HEK293T (cell line): ENCODE measurements around the gene CTU2.

ENCODE experiments used
- CTCF ChIA-PET: fragments of 350-600 bp; formaldehyde crosslinking; extraction: SDS; loops from one replicate; lab custom pipeline; 2021; ENCODE audit warnings: antibody characterized with exemption, inconsistent platforms; lab: Yijun Ruan, JAX
- POLR2A ChIA-PET: fragments of 350-600 bp; formaldehyde crosslinking; extraction: SDS; loops from one replicate; lab custom pipeline; 2020; ENCODE audit warnings: antibody characterized with exemption, inconsistent platforms; lab: Yijun Ruan, JAX
- DNase-seq: peaks from one replicate; pipeline ENCODE4 v3.0.0; 2012; ENCODE audit warnings: mixed read lengths; ENCODE audit errors: extremely low spot score
- ARNT ChIP-seq: fragments of 450-650 bp; IDR thresholded peaks from 2 replicates; pipeline ENCODE4 v1.6.1; 2017; ENCODE audit warnings: mild to moderate bottlenecking
- BHLHE40 ChIP-seq: fragments of 450-650 bp; IDR thresholded peaks from 2 replicates; pipeline ENCODE4 v1.6.1; 2016; ENCODE audit warnings: mild to moderate bottlenecking, moderate library complexity, borderline replicate concordance
- CTBP1 ChIP-seq: fragments of 450-650 bp; IDR thresholded peaks from 2 replicates; pipeline ENCODE4 v1.6.1; 2016; ENCODE audit warnings: borderline replicate concordance
- ELF4 ChIP-seq: fragments of 450-650 bp; IDR thresholded peaks from 2 replicates; pipeline ENCODE4 v1.6.1; 2017; ENCODE audit warnings: antibody characterized with exemption
- FOXA1 ChIP-seq: fragments of 450-650 bp; IDR thresholded peaks from 2 replicates; pipeline ENCODE4 v1.6.1; 2016; ENCODE audit warnings: mild to moderate bottlenecking
- FOXK2 ChIP-seq: fragments of 450-650 bp; IDR thresholded peaks from 2 replicates; pipeline ENCODE4 v1.6.1; 2016; ENCODE audit warnings: mild to moderate bottlenecking
- FOXM1 ChIP-seq: fragments of 450-650 bp; IDR thresholded peaks from 2 replicates; pipeline ENCODE4 v1.6.1; 2017; ENCODE audit warnings: mild to moderate bottlenecking, borderline replicate concordance
- HDGF ChIP-seq: fragments of 450-650 bp; IDR thresholded peaks from 2 replicates; pipeline ENCODE4 v1.6.1; 2017; ENCODE audit warnings: antibody characterized with exemption, borderline replicate concordance
- L3MBTL2 ChIP-seq: fragments of 450-650 bp; conservative IDR thresholded peaks from 2 replicates; pipeline ENCODE4 v1.6.1; 2016; ENCODE audit warnings: mild to moderate bottlenecking
- LEF1 ChIP-seq: fragments of 450-650 bp; IDR thresholded peaks from 2 replicates; pipeline ENCODE4 v1.6.1; 2017; ENCODE audit warnings: mild to moderate bottlenecking, borderline replicate concordance
- NFRKB ChIP-seq: fragments of 450-650 bp; IDR thresholded peaks from 2 replicates; pipeline ENCODE4 v1.6.1; 2016; ENCODE audit warnings: mild to moderate bottlenecking, moderate library complexity
- SP1 ChIP-seq: fragments of 450-650 bp; IDR thresholded peaks from 2 replicates; pipeline ENCODE4 v1.6.1; 2017
- SUZ12 ChIP-seq: fragments of 450-650 bp; IDR thresholded peaks from 2 replicates; pipeline ENCODE4 v1.6.1; 2016; ENCODE audit warnings: mild to moderate bottlenecking
- TARDBP ChIP-seq: fragments of 450-650 bp; IDR thresholded peaks from 2 replicates; pipeline ENCODE4 v1.6.1; 2016
- ZNF384 ChIP-seq: fragments of 450-650 bp; IDR thresholded peaks from 2 replicates; pipeline ENCODE4 v1.6.1; 2016
- TF ChIP-seq, protein P1 (sequence below): fragments of 450-650 bp; IDR thresholded peaks from 2 replicates; pipeline ENCODE4 v1.6.1; 2016

Gene CTU2

DNA sequence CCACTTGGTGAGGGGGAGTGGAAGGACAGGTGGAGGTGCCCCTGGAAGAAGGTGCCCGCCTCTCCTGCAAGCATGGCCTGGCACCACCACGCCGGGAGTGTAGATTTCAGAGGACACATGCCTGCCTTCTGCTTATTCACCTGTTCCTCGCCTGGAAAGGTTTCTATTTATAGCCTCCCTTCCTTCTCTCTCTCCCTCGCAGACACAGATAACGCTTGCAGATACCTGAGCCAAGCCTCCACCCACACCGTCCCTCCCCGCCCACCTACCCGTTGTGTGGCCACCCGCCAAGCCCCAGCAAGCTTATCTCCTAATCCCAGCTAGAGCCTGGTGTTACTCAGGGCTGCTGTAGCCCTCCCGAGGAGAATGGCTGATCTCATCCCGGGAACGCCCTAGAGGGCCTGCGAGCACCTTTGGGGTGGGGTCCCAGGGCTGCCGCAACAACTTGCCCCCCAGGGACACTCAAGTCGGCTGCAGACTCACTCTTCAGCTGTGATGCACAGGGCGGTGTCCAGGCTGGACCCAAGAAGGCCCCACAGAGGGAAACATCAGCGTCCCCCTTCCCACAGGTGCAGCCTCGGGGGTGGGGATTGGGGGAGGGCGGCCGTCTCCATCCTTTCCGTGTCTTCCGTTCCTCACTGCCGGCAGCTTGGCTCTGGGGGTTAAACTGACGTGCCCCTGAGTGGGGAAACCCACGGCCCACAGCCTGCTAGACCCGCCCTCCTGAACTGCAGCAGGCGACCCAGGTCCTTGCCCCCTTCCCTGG is 18.1 kb upstream of the CTU2 start:
- DNase-seq = no peak
- POLR2A ChIA-PET = interaction anchor here (1.0 to 1.9 kb wide), 2 partner anchors 17 to 19 kb away, joined by 4 to 7 read pairs; no protein-coding TSS in a partner anchor
- TF ChIP-seq BHLHE40 (no peak), L3MBTL2 (no peak), FOXM1 (no peak), LEF1 (no peak), TARDBP (no peak), FOXK2 (no peak), ZNF384 (no peak), FOXA1 (no peak), ELF4 (no peak), HDGF (no peak), SUZ12 (no peak), SP1 (no peak), NFRKB (no peak), ARNT (no peak), CTBP1 (no peak)
- TF ChIP-seq, protein P1, sequence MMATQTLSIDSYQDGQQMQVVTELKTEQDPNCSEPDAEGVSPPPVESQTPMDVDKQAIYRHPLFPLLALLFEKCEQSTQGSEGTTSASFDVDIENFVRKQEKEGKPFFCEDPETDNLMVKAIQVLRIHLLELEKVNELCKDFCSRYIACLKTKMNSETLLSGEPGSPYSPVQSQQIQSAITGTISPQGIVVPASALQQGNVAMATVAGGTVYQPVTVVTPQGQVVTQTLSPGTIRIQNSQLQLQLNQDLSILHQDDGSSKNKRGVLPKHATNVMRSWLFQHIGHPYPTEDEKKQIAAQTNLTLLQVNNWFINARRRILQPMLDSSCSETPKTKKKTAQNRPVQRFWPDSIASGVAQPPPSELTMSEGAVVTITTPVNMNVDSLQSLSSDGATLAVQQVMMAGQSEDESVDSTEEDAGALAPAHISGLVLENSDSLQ = no peak
- CTCF ChIA-PET = interaction anchor here (0.6 kb wide), 1 partner anchor 69 kb away, joined by 3 read pairs; no protein-coding TSS in a partner anchor

DNA sequence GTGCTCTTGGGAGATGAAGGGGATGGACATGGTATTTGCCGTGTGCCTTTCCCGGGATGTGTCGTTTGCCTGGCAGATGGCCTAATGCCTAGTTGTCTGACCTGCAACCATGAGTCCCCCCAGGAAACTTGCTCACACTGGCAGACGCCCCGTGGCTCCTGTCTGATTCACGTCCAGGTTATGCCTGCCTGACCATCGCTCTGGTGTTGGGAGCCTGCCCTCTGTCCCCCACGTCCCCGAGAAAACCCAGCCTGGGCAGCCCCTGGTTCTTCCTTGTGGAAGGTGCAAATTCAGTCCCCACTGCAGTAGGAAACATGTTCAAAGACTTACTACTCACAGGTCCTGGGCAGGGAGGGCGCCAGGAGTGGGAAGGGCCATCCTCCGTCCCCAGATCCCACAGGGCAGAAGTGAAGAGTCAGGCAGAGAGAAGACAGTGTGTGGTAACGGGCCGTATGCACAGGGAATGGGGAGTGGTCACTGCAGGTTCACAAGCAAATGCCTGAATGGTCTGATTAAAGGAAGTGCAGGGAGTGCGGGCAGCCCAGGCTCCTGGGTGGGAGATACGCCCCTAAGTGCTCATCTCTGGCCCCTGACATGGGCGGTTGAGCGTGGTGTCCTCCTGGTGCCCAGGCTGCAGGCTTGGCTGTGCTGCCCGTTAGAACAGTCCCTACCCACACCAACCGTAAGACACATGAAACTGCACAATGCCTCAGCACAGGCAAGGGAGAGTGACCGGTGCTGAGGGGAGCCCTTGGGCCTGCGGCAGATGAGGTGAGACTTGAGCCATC is 15.8 kb upstream of the CTU2 start:
- CTCF ChIA-PET = no interaction called here
- no peak for DNase-seq
- TF ChIP-seq FOXK2 (no peak), TARDBP (no peak), SUZ12 (no peak), L3MBTL2 (no peak), NFRKB (no peak), FOXA1 (no peak), SP1 (no peak), ZNF384 (no peak), ELF4 (no peak), CTBP1 (no peak), HDGF (no peak), ARNT (no peak), BHLHE40 (no peak), LEF1 (no peak), FOXM1 (no peak)
- TF ChIP-seq, protein P1 = no peak
- POLR2A ChIA-PET = no interaction called here

DNA sequence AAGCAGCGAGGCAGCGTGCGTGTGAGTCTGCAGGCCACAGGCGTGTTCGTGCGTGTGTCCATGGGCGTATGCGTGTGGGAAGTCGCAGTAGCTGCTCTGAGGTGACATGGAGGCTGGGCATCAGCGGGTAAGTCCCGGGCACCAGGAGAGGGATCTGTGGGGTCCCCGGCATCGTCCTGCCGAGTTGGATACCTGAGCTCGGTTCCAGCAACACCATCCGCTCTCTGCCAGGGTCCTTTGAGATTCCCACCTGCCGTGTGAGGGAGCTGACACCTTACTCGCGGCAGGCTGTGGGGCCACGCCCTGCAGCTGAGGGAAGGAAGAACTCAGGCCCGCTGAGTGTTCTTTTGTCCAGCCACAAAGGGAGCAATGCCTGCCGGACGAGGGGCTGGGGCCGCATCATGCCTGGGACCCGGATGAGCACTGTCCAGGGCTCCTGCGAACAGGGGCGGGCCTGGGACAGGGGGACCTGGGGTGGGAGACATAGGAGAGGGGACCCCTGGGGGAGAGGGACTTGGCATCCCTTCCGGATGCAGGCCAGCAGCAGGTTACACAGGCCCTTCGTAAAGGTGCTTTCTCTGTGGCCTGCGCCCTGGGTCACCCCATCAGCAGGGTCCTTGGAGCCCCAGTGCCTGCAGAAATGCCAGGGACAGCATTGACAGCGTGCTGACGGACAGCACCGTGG is 15.0 kb upstream of the CTU2 start:
- TF ChIP-seq L3MBTL2 (no peak), FOXA1 (no peak), FOXM1 (no peak), HDGF (no peak), ARNT (no peak), ELF4 (no peak), CTBP1 (no peak), SUZ12 (no peak), TARDBP (no peak), NFRKB (no peak)
- CTCF ChIA-PET = no interaction called here
- POLR2A ChIA-PET = no interaction called here
- no peak for DNase-seq

DNA sequence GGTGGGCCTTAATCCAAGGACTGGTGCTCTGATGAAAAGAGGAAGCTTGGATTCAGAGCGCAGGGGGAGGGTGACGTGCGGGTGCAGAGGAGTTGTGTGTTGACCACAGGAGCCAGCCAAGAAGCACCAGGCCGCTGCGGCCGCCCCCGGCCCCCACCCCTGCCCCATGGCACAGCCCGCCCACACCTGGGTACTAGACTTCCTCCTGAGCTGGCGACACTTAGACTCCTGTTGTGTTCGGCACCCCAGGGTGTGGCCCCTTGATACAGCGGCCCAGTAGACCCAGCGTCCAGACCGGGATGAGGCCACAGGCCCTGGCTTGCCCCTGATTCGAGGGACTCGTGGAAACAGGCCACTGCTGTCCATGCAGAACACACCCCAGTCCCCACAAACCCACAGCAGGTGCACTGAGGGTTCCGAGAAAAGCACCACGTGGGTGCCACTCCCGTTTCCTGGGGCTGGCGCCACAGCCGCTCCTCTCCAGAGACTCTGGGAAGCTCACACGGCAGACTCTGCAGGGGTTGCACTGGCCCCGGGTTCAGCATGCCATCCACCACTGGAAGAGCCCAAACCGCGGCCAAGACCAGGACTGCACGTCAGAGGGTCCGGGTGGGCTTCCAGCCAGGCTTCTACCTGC is 14.3 kb upstream of the CTU2 start:
- POLR2A ChIA-PET = no interaction called here
- no peak for DNase-seq
- TF ChIP-seq L3MBTL2 (no peak), FOXA1 (no peak), ELF4 (no peak), SP1 (no peak), FOXM1 (no peak), HDGF (no peak), BHLHE40 (no peak), TARDBP (no peak), LEF1 (no peak)
- TF ChIP-seq, protein P1 = no peak
- CTCF ChIA-PET = no interaction called here

DNA sequence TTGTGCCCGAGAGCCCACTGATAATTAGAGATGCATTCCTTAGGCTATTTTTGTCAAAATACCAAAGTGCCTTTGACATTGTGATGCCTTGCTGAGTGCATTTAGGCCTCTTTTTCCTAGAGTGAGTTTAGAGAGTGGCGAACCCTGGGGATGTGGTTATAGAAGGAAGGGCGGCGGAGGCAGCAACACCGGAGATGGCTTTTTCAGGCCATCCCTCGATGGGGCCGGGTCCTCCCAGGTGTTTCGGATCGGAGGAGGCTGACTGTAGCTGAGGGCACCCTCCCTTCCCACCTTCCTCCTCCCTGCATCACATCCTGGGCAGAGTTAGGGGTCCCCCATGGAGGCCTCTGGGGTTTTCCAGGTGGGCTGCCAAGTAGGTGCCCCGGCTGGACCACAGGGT is 13.4 kb upstream of the CTU2 start:
- TF ChIP-seq CTBP1 (no peak), ELF4 (no peak), HDGF (no peak), ZNF384 (no peak), NFRKB (no peak), LEF1 (no peak), SUZ12 (no peak), FOXA1 (no peak), BHLHE40 (no peak), FOXK2 (no peak), TARDBP (no peak)
- TF ChIP-seq, protein P1 = no peak
- POLR2A ChIA-PET = no interaction called here
- DNase-seq = no peak
- CTCF ChIA-PET = no interaction called here
